ENCODE results near the gene NR2C2AP.

DNA sequence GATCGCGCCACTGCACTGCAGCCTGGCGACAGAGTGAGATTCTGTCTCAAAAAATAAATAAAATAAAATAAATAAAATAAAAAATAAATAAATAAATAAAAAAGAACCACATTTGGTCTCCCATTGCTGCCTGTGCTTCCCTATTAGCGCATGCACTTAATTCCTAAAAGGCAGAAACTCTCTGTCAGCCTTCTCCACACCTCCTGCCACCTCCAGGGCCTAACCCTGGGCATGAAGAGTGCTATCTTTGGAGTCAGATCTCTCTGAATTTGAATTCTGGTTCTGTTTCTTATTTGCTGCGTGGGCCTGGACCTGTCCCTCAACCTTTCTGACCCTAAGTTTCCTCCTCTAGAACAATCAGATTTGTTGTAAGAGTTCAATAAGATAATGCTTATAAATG, 19.8 kb upstream of the NR2C2AP start:
- TF ChIP-seq EP300 (IDR thresholded peaks at IDR 0.05), result no peak
- TF ChIP-seq POLR2A (IDR thresholded peaks at IDR 0.05), result no peak
- TF ChIP-seq, protein P1, sequence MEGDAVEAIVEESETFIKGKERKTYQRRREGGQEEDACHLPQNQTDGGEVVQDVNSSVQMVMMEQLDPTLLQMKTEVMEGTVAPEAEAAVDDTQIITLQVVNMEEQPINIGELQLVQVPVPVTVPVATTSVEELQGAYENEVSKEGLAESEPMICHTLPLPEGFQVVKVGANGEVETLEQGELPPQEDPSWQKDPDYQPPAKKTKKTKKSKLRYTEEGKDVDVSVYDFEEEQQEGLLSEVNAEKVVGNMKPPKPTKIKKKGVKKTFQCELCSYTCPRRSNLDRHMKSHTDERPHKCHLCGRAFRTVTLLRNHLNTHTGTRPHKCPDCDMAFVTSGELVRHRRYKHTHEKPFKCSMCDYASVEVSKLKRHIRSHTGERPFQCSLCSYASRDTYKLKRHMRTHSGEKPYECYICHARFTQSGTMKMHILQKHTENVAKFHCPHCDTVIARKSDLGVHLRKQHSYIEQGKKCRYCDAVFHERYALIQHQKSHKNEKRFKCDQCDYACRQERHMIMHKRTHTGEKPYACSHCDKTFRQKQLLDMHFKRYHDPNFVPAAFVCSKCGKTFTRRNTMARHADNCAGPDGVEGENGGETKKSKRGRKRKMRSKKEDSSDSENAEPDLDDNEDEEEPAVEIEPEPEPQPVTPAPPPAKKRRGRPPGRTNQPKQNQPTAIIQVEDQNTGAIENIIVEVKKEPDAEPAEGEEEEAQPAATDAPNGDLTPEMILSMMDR (IDR thresholded peaks at IDR 0.05), result no peak
- no peak for TF ChIP-seq POLR2AphosphoS5 (IDR thresholded peaks at IDR 0.05)

All from stomach (tissue), 4 donors.